GM21367 (cell line): ENCODE measurements around the gene PRPF6.
A peak's percentile ranks its signal among the peaks of the same experiment; 100 is the strongest.

ENCODE experiments used
- ATAC-seq: cut with Tn5 transposase; IDR thresholded peaks from one replicate; pipeline ENCODE4 v1.9.1; 2021; ENCODE audit not compliant: unreplicated experiment

The PRPF6 gene

DNA sequence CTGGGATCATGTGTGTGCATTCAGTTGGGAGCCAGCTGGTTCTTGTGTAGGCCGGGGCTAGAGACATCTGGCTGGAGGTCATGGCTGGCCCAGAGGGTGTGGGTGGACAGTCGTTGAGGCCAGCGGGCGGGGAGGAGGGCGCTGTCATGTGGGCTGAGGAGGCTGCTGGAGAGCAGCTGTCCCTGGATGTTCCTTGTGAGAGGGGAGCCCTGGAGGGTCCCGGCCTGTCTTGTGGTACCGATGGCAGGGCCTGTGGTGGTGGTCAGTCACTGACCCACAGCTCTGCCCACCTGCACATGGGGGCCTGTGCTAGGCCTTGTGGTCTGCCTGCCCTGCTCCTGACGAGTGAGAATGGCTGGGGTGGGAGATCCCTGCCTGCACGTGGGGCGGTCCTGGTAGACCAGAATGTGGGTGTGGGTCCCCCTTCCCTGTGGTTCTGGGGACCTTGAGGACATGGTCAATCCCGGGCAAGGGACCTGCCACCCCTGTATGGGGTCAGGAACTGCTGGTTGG, 53.1 kb downstream of the PRPF6 start:
- no peak for ATAC-seq

DNA sequence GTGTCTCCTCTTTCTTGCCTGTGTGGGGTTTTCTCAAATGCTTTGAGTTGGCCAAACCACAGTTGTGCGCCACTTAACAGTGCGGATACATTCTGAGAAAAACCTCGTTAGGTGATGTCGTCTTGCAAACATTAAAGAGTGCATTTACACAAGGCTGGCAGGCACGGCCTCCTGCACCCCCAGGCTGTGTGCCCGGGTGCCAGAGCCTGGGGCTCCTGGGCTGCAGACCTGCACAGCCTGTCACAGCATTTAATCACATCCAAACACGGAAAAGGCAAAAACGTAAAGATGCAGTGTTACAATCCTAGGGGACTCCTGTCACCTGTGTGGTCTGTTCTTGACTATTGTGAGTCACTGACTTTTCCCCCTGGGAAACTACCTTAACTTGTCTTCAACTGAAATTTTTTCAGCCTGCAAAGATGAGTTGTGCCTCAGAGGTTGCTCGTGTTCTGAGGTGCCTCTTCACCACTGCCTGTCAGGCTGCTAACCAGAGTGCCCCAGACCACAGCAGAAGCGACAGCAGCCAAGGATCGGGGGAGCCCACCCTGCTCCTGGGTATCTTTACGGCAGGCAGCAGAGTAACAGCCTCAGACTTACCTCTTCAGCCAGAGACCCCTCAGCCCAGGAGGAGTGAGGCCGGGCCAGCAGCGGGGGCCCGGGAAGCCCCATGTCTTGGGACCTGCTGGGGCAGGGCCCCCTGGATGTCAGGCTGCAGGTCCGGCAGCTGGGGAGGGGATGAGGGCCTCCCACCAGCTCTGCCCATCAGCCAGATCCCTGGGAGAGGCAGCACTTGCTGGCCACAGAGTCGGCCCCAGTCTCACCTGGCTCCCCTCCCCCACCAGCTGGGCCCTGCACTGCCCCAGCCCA, 54.4 kb downstream of the PRPF6 start:
- no peak for ATAC-seq

GRCh38 chr20:64035933-64036345, 55.0 kb downstream of the PRPF6 start, which contains the start of gene C20orf204:
Gene C20orf204, plus strand, starts transcription at chr20:64036182. Its CDS starts 142 bp downstream, at chr20:64036324.
- no peak for ATAC-seq

- ATAC-seq = no peak
Observed at GRCh38 chr20:64036346-64037198, 55.6 kb downstream of the PRPF6 start.

GRCh38 chr20:64037199-64037497, 56.2 kb downstream of the PRPF6 start:
- no peak for ATAC-seq

DNA sequence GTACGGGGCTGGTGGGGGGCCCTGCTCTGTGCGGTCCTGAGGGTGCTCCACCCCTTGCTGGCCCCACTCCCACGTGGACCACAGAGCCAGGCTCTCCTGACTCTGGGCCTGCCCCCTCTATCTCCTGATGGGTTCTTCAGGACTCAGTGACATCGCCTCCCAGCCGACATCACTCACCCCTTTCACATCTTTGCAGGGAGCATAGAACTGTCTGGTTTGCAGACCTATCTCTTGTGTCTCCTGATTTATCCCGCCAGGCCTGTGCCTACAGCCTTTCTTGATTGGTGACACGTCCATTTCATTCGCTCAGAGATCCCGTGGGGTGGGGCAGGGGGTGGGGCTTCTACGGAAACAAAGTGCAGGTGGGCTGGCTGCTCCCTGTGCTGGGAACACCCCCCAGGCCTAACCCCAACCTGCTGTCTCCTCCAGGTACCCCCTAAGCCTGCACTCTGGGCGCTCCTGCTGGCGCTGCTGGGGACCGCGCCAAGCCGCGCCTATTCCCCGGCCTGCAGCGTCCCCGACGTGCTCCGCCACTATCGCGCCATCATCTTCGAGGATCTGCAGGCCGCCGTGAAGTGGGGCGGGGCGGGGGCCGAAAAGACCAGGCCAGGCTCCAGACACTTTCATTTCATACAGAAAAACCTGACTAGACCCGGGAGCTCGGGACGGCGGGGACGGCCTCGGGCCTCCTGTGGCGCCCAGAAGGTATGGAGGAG, 56.7 kb downstream of the PRPF6 start:
- no peak for ATAC-seq

GRCh38 chr20:64038224-64038564, 57.3 kb downstream of the PRPF6 start:
- ATAC-seq = peak; percentile 13

- ATAC-seq = peak; percentile 37
Observed at GRCh38 chr20:64038565-64039292, 57.8 kb downstream of the PRPF6 start.

DNA sequence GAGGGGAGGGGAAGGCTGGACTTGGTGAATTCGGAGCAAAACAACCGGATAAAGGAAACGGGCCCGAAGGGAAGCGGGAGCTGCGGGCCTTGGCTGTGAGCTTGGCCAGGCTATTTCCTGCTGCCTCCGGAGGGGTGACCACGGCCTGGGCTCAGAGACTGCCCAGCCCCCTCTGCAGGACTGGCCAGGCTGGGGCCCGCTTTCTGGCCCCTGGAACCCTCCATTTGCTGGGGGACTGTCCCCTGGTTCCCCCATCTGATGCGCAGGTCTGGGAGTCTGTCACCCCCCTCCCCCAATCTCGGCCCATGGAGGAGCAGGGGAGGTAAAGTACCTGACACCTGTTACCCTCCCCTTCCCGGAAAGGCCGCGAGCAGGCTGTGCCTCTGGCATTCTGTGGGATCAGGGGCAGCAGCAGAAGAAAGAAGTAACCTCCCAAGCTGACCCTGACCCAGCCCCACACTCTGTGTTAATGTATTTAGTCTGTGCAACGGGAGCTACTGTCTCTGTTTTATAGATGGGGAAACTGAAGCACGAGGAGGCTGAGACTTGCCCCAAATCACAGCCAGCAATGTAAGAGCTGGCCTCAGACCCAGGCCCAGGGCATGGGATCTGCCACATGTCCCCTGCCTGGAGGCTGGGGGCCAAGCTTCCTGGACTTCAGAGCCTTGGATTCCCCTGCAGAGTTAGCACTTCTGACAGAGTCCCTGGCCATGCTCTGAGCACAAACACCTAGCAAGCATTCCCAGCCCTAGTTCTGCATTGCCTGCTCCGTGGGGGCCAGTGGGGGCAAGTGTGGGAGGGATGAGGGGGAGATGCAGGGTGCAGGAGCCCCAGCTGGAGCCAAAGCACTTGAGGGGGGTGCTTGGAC, 58.6 kb downstream of the PRPF6 start:
- no peak for ATAC-seq

- ATAC-seq = no peak
Observed at GRCh38 chr20:64040231-64041039, 59.5 kb downstream of the PRPF6 start.

- no peak for ATAC-seq
Observed at GRCh38 chr20:64041040-64041780, 60.3 kb downstream of the PRPF6 start.

- ATAC-seq = no peak
Observed at GRCh38 chr20:64041781-64042053, 60.8 kb downstream of the PRPF6 start.

DNA sequence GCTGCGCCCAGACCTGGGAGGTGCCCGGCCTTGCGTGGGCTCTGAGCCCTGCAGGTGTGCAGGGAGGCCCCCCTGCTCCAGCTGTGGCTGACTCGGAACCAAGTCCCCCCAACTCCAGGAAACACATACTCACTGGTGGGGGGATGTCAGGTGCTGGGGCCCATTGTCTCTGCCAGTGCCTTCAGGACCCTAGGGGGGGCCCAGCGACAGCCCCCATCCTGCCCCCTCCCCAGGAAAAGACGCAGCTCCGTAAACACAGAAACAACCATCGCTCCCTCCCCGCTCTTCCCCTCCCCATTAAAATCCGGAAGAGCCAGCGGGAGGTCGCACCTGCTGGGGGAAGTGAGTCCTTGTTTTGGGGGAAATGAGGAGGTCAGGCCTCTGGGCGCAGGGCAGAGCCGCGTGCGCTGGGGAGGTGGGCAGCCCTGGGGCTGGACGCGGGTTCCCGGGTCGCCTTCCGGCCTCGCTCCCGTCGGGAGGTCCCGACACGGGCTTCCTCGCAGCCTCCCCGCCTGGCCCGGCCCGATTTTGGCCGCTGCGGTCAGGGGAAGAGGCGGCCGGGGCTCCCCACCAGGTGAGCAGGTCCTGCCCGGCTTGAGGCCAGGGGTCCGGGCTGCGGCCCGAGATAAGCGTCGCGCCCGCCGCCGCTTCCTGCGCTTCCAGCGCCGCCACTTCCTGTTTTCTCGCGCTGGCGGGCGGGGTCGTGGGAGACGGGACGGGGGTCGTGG, 61.3 kb downstream of the PRPF6 start:
- ATAC-seq = no peak

DNA sequence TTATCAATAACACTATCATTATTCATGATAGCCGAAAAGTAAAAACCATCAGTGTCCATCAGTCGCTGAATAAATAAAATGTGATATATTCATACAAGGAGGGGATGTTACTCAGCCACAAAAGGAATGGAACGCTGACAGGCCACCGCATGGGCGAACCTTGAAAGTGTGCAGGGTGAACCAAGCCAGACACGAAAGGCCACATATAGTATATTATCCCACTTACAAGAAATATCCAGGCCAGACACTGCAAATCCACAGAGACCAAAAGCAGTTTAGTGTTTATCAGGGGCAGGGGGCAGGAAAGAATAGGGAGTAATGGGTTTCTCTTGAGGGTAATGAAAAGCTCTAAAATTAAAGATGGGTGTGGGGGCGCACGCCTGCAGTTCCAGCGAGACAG, 62.8 kb downstream of the PRPF6 start:
- ATAC-seq = no peak

DNA sequence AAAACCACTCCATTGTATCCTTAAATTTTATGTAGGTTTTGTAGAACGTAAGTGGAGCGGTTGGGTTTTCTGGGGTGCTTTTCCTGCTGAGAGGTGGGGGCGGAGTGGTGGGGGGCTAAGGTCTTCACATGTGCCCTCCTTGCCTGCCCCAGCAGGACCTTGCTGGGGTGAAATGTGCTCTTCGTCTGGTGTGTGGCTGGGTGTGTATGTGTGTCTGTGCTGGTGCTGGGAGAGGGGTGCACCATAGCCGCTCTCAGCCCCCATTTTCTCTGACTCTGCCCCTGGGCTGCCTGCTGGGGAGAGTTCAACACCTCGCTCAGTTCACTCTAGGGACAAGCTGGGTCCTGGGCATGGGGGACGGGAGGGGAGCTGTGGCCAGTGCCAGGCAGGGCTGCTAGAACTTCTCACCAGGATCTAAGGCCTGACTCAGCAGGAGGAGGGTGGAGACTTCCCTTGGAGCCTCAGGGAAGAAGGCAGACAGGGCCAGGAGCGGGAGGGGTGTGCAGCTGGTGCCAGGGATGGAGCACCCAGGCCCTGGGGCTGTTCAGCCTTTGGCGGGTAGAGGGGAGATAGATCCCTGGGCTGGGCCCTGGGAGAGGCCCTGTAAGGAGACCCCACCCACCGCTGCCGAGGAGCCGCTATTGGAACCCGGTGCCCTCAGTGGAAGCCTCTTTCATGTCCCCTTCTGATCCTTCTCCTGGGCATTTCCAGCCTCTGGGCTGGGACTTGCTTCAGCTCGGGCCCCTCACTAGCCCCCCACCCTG, 63.7 kb downstream of the PRPF6 start:
- no peak for ATAC-seq

GRCh38 chr20:64045346-64046011, 64.5 kb downstream of the PRPF6 start:
- ATAC-seq = no peak

- ATAC-seq = no peak
Observed at GRCh38 chr20:64047046-64047389, 66.1 kb downstream of the PRPF6 start.
